ENCODE results near the gene INMT. TPM values are rescaled to one million over a fixed set of nuclear protein-coding genes. Genes with fewer than 3 reads are reported as not detected.

INMT gene
- total RNA-seq, 3 donors from 2014 or later: 1.6 to 7.5 (median 7.2) TPM

- no peak for TF ChIP-seq CTCF (IDR thresholded peaks at IDR 0.05)
- H3K4me1 ChIP-seq (ENCODE audit: low read depth): no peaks in the 10 kb centered on the region
Measured at GRCh38 chr7:30760514-30761213, 8.7 kb downstream of the INMT start.

GRCh38 chr7:30761214-30762156 is 9.6 kb downstream of the INMT start:
- TF ChIP-seq CTCF (IDR thresholded peaks at IDR 0.05): no peak
- intact Hi-C loops (cut with DNase I, micrococcal nuclease): no loop called here
- no peaks in the 10 kb centered on the region for H3K36me3 ChIP-seq (ENCODE audit: low read depth)
- H3K4me3 ChIP-seq: no peak overlapping the region
- DNase-seq (no peak), ATAC-seq (no peak)
- no peaks in the 10 kb centered on the region for H3K9me3 ChIP-seq
- H3K4me1 ChIP-seq (ENCODE audit: low read depth): no peaks in the 10 kb centered on the region

More at GRCh38 chr7:30760514-30761213, 8.7 kb downstream of the INMT start:
- H3K36me3 ChIP-seq (ENCODE audit: low read depth): no peaks in the 10 kb centered on the region
- H3K9me3 ChIP-seq: no peaks in the 10 kb centered on the region
- intact Hi-C loops (cut with DNase I, micrococcal nuclease): no loop called here
- no peak overlapping the region for H3K4me3 ChIP-seq
- no peak for DNase-seq
- ATAC-seq: no peak

GRCh38 chr7:30764030-30764975 is 12.4 kb downstream of the INMT start:
- DNase-seq: no peak
- Histone ChIP-seq H3K4me1 (ENCODE audit: low read depth) (no peaks in the 10 kb centered on the region), H3K4me3 (no peak overlapping the region), H3K36me3 (ENCODE audit: low read depth) (no peaks in the 10 kb centered on the region), H3K9me3 (no peaks in the 10 kb centered on the region)
- no peak for TF ChIP-seq CTCF (IDR thresholded peaks at IDR 0.05)
- ATAC-seq: no peak
- intact Hi-C loops (cut with DNase I, micrococcal nuclease): no loop called here

- Histone ChIP-seq H3K4me1 (ENCODE audit: low read depth) (no peaks in the 10 kb centered on the region), H3K4me3 (no peak overlapping the region), H3K36me3 (ENCODE audit: low read depth) (no peaks in the 10 kb centered on the region), H3K9me3 (no peaks in the 10 kb centered on the region)
- DNase-seq (no peak), ATAC-seq (no peak)
- TF ChIP-seq CTCF (IDR thresholded peaks at IDR 0.05): no peak
- intact Hi-C loops (cut with DNase I, micrococcal nuclease): no loop called here
Measured at GRCh38 chr7:30765408-30765807, 13.5 kb downstream of the INMT start.

- ATAC-seq (no peak), DNase-seq (no peak)
- H3K9me3 ChIP-seq: no peaks in the 10 kb centered on the region
- H3K36me3 ChIP-seq (ENCODE audit: low read depth): no peaks in the 10 kb centered on the region
- H3K4me3 ChIP-seq: peak overlapping the region; percentile 57
- intact Hi-C loops (cut with DNase I, micrococcal nuclease): no loop called here
- H3K4me1 ChIP-seq (ENCODE audit: low read depth): no peaks in the 10 kb centered on the region
- TF ChIP-seq CTCF (IDR thresholded peaks at IDR 0.05): no peak
Measured at GRCh38 chr7:30770845-30771173, 18.9 kb downstream of the INMT start.
